Osteoblast (primary cell): ENCODE data around the gene SLC22A31. TPM values are rescaled to one million over a fixed set of nuclear protein-coding genes. Genes with fewer than 3 reads are reported as not detected.
A peak's percentile ranks its signal among the peaks of the same experiment; 100 is the strongest.
"Not testable (repeated sequence)": the region's sequence is repeated elsewhere in the genome, so short reads cannot be mapped to it uniquely, and the experiment has no call there.

ENCODE experiments used
- DNase-seq: peaks from one replicate; pipeline ENCODE4 v3.0.0; 2011; ENCODE audit warnings: low spot score, mixed read lengths; ENCODE audit not compliant: insufficient read length; ENCODE audit errors: missing footprints
- H2AFZ ChIP-seq: 2 replicates; pipeline ENCODE4 v1.6.0; 2011; ENCODE audit warnings: mild to moderate bottlenecking, low read length
- H3K27ac ChIP-seq: 2 replicates; pipeline ENCODE4 v1.5.1; 2011; ENCODE audit warnings: mild to moderate bottlenecking, low read depth, low read length, moderate library complexity
- H3K27me3 ChIP-seq: 2 replicates; pipeline ENCODE4 v1.6.0; 2012; ENCODE audit warnings: mild to moderate bottlenecking, control low read depth, inconsistent platforms, low read length, moderate library complexity; ENCODE audit not compliant: insufficient read depth
- H3K36me3 ChIP-seq: 2 replicates; pipeline ENCODE4 v1.5.1; 2011; ENCODE audit warnings: mild to moderate bottlenecking, low read length, control low read depth, moderate library complexity; ENCODE audit not compliant: insufficient read depth
- H3K4me1 ChIP-seq: 2 replicates; pipeline ENCODE4 v1.5.1; 2011; ENCODE audit warnings: mild to moderate bottlenecking, low read length, control low read depth, moderate library complexity; ENCODE audit not compliant: insufficient read depth
- H3K4me2 ChIP-seq: 2 replicates; pipeline ENCODE4 v1.6.0; 2011; ENCODE audit warnings: mild to moderate bottlenecking, low read length; ENCODE audit not compliant: insufficient read depth
- H3K4me3 ChIP-seq: fragments of 200-600 bp; sonication (generic); 3 replicates; pipeline ENCODE4 v1.5.1; 2012; ENCODE audit warnings: mild to moderate bottlenecking, low read length, inconsistent platforms; ENCODE audit not compliant: insufficient read depth
- H3K79me2 ChIP-seq: 2 replicates; pipeline ENCODE4 v1.6.0; 2012; ENCODE audit warnings: mild to moderate bottlenecking, low read length, control low read depth, inconsistent platforms; ENCODE audit not compliant: insufficient read depth
- H3K9me3 ChIP-seq: 2 replicates; pipeline ENCODE4 v1.5.1; 2011; ENCODE audit warnings: low read depth, low read length, control low read depth
- H4K20me1 ChIP-seq: 2 replicates; pipeline ENCODE4 v1.6.0; 2012; ENCODE audit warnings: mild to moderate bottlenecking, low read length, control low read depth; ENCODE audit not compliant: insufficient read depth
- total RNA-seq: library from RNA; depleted of rRNA; stranded (reverse); fragments of >200 nt; gene quantifications from 2 replicates; pipeline ENCODE4 v1.2.3, GENCODE V29; 2012
- TF ChIP-seq, protein P1 (sequence below): IDR thresholded peaks from 2 replicates; pipeline ENCODE4 v1.5.1; 2011; ENCODE audit warnings: mild to moderate bottlenecking, low read depth, low read length, moderate library complexity; ENCODE audit errors: extremely low read depth

The SLC22A31 gene
- total RNA-seq, 1 donor = not detected

DNA sequence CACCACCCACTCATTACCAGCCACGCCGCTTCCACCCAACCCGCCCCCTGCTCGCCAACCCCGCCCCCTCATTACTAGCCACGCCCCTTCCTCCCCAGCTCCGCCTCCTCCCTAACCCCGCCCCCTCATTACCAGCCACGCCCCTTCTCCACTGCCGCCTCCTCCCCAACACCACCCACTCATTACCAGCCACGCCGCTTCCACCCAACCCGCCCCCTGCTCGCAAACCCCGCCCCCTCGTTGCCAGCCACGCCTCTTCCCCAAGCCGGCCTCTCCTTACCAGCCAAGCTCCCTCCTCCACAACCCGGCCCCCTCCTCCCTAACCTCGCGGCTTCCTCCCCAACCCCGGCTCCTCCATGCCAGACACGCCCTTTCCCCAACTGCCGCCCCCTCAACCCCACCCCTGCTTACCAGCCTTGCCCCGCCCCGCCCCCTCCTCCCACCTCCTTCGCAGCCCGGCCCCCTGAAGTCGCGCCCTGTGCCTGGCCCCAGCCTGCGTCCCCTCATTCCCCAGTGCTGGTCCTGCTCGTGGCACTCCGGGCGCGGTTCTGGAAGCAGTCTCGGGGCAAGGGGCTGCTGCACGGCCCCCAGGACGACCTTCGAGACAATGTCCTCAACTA is 7.3 kb downstream of the SLC22A31 start:
- Histone ChIP-seq H3K27ac (no peak overlapping the region), H2AFZ (no peak overlapping the region), H3K79me2 (no peaks in the 10 kb centered on the region), H3K36me3 (no peaks in the 10 kb centered on the region), H3K4me1 (peaks cover 2% of the 10 kb centered on the region), H3K9me3 (no peaks in the 10 kb centered on the region), H4K20me1 (no peaks in the 10 kb centered on the region), H3K4me3 (no peak overlapping the region), H3K4me2 (no peak overlapping the region), H3K27me3 (no peaks in the 10 kb centered on the region)
- peak; percentile 93 for DNase-seq
- TF ChIP-seq, protein P1, sequence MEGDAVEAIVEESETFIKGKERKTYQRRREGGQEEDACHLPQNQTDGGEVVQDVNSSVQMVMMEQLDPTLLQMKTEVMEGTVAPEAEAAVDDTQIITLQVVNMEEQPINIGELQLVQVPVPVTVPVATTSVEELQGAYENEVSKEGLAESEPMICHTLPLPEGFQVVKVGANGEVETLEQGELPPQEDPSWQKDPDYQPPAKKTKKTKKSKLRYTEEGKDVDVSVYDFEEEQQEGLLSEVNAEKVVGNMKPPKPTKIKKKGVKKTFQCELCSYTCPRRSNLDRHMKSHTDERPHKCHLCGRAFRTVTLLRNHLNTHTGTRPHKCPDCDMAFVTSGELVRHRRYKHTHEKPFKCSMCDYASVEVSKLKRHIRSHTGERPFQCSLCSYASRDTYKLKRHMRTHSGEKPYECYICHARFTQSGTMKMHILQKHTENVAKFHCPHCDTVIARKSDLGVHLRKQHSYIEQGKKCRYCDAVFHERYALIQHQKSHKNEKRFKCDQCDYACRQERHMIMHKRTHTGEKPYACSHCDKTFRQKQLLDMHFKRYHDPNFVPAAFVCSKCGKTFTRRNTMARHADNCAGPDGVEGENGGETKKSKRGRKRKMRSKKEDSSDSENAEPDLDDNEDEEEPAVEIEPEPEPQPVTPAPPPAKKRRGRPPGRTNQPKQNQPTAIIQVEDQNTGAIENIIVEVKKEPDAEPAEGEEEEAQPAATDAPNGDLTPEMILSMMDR = no peak

DNA sequence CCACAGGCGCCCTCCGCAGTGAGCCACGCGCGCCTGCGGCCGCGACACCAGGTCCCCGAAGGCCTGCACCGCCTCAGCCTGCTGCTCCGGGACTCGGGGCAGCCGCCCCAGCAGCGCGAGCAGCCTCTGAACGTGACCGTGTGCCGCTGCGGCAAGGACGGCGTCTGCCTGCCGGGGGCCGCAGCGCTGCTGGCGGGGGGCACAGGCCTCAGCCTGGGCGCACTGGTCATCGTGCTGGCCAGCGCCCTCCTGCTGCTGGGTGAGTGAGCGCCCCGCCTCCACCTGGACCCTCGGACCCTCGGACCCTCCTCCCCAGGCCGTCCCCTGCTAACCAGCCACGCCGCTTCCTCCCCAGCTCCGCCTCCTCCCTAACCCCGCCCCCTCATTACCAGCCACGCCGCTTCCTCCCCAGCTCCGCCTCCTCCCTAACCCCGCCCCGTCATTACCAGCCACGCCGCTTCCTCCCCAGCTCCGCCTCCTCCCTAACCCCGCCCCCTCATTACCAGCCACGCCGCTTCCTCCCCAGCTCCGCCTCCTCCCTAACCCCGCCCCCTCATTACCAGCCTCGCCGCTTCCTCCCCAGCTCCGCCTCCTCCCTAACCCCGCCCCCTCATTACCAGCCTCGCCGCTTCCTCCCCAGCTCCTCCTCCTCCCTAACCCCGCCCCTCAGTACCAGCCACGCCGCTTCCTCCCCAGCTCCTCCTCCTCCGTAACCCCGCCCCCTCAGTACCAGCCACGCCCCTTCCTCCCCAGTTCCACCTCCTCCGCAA is 8.0 kb downstream of the SLC22A31 start:
- DNase-seq = peak; percentile 94
- not testable (repeated sequence) for H3K4me1 ChIP-seq, H3K9me3 ChIP-seq, H3K27ac ChIP-seq, H3K36me3 ChIP-seq, H3K27me3 ChIP-seq, H4K20me1 ChIP-seq, H3K79me2 ChIP-seq
- Histone ChIP-seq H3K4me2 (peak overlapping the region; percentile 84), H2AFZ (peak overlapping the region; percentile 72), H3K4me3 (peak overlapping the region; percentile 68)

DNA sequence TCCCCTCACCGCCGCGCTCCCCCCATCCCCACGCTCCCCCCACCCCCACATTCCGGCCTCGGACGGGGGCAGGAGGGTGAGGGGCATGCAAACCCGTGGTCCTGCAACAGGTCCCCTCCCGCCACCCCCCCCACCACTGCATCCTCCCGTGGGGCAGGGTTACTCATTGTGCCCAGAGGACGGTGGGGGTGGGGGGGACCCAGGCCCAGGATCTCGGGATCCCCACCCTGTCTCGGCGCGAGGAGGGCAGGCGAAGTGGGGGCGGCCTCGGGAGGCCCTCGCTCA is 8.5 kb downstream of the SLC22A31 start:
- H3K4me1 ChIP-seq = peaks cover 2% of the 10 kb centered on the region
- H3K27ac ChIP-seq = no peak overlapping the region
- H3K4me2 ChIP-seq = peak overlapping the region; percentile 84
- no peak for DNase-seq
- H2AFZ ChIP-seq = peak overlapping the region; percentile 72
- H3K9me3 ChIP-seq = no peaks in the 10 kb centered on the region
- H3K27me3 ChIP-seq = no peaks in the 10 kb centered on the region
- peak overlapping the region; percentile 68 for H3K4me3 ChIP-seq
- no peaks in the 10 kb centered on the region for H4K20me1 ChIP-seq
- H3K79me2 ChIP-seq = no peaks in the 10 kb centered on the region
- no peaks in the 10 kb centered on the region for H3K36me3 ChIP-seq
- TF ChIP-seq, protein P1 = no peak

DNA sequence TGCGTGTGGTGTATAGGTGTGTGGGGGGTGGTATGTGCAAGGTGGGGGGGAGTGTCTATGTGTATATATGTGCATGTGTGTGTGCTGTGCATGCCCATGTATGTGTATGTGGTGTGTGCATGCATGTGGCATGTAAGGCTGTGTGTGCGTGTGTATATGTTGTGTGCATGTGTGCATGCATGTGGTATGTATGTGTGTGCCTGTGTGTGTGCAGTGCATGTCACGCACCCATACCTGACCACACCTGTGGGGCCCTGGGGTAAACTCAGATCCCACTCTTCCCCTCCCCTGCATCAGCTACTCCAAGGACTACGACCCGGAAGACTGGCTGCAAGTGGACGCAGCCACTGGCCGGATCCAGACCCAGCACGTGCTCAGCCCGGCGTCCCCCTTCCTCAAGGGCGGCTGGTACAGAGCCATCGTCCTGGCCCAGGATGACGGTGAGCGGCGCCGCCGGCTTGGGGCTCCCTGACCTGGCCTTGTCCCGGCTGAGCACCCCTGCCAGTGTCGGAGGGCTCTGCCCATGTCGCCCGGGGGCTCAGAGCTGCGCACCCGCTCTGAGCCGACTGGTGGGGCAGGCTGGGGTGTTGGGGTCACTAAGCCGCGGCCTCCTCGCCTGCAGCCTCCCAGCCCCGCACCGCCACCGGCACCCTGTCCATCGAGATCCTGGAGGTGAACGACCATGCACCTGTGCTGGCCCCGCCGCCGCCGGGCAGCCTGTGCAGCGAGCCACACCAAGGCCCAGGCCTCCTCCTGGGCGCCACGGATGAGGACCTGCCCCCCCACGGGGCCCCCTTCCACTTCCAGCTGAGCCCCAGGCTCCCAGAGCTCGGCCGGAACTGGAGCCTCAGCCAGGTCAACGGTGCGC is 9.1 kb downstream of the SLC22A31 start:
- no peak overlapping the region for H3K4me2 ChIP-seq
- no peak overlapping the region for H3K4me3 ChIP-seq
- no peaks in the 10 kb centered on the region for H4K20me1 ChIP-seq
- no peaks in the 10 kb centered on the region for H3K79me2 ChIP-seq
- H3K4me1 ChIP-seq = peaks cover 2% of the 10 kb centered on the region
- no peak overlapping the region for H3K27ac ChIP-seq
- no peak overlapping the region for H2AFZ ChIP-seq
- TF ChIP-seq, protein P1 = no peak
- DNase-seq = peak; percentile 45
- no peaks in the 10 kb centered on the region for H3K36me3 ChIP-seq
- H3K9me3 ChIP-seq = no peaks in the 10 kb centered on the region
- H3K27me3 ChIP-seq = no peaks in the 10 kb centered on the region
